PC-3 (cell line): ENCODE measurements around the gene METTL9. TPM values are rescaled to one million over a fixed set of nuclear protein-coding genes. Genes with fewer than 3 reads are reported as not detected.

Experiments
- ATAC-seq: fragments of 200-7000 bp; cut with Tn5 transposase; 2 replicates; pipeline ENCODE4 v1.9.1; 2020; ENCODE audit warnings: mild to moderate bottlenecking, moderate library complexity
- BruUV-seq: library from RNA; stranded (reverse); fragments of 400-500 nt; replicated peaks from 2 replicates; lab custom pipeline; 2021; lab: Mats Ljungman, UMichigan
- CTCF ChIA-PET: fragments of 300-600 bp; sonication (Branson Sonifier 250); formaldehyde crosslinking; loops from one replicate; lab custom pipeline; 2022; ENCODE audit warnings: antibody characterized with exemption; lab: Charles Lee
- POLR2A ChIA-PET: fragments of 300-600 bp; sonication (Branson Sonifier 250); formaldehyde crosslinking; loops from one replicate; lab custom pipeline; 2022; ENCODE audit warnings: antibody characterized with exemption; ENCODE audit not compliant: unreplicated experiment; lab: Charles Lee
- DNase-seq: peaks from one replicate; pipeline ENCODE4 v3.0.0-alpha.2; 2015
- H2AFZ ChIP-seq: fragments of 300-600 bp; sonication (generic); 2 replicates; pipeline ENCODE4 v1.6.0; 2016; ENCODE audit warnings: antibody characterized with exemption, low read length
- H3F3A ChIP-seq: fragments of 300-600 bp; sonication (generic); one replicate; pipeline ENCODE4 v1.6.0; 2017; ENCODE audit warnings: antibody characterized with exemption, low read length, control low read depth, mild to moderate bottlenecking; ENCODE audit not compliant: unreplicated experiment
- H3K27ac ChIP-seq: fragments of 300-600 bp; sonication (generic); 2 replicates; pipeline ENCODE4 v1.5.1; 2016; ENCODE audit warnings: mild to moderate bottlenecking, low read length
- H3K27me3 ChIP-seq: fragments of 300-600 bp; sonication (generic); 2 replicates; pipeline ENCODE4 v1.6.1; 2016; ENCODE audit warnings: low read length, mixed read lengths
- H3K36me3 ChIP-seq: fragments of 300-600 bp; sonication (generic); 2 replicates; pipeline ENCODE4 v1.6.1; 2016; ENCODE audit warnings: low read depth, mixed run types, low read length, mixed read lengths
- H3K4me1 ChIP-seq: fragments of 300-600 bp; sonication (generic); 2 replicates; pipeline ENCODE4 v1.5.1; 2016; ENCODE audit warnings: low read length; ENCODE audit not compliant: insufficient read depth
- H3K4me2 ChIP-seq: fragments of 300-600 bp; sonication (generic); 2 replicates; pipeline ENCODE4 v1.6.0; 2016; ENCODE audit warnings: low read length
- H3K4me3 ChIP-seq: fragments of 300-600 bp; sonication (generic); 2 replicates; pipeline ENCODE4 v1.5.1; 2016; ENCODE audit warnings: mild to moderate bottlenecking, low read length, mixed read lengths
- H3K79me2 ChIP-seq: fragments of 300-600 bp; sonication (generic); 2 replicates; pipeline ENCODE4 v1.6.1; 2017; ENCODE audit warnings: low read length, mixed read lengths
- H3K9ac ChIP-seq: fragments of 300-600 bp; sonication (generic); 2 replicates; pipeline ENCODE4 v1.6.0; 2016; ENCODE audit warnings: mild to moderate bottlenecking, low read length
- H3K9me2 ChIP-seq: fragments of 300-600 bp; sonication (generic); replicated peaks from 2 replicates; pipeline ENCODE4 v1.6.1; 2016; ENCODE audit warnings: mixed run types, low read length, mixed read lengths
- H3K9me3 ChIP-seq: fragments of 300-600 bp; sonication (generic); 2 replicates; pipeline ENCODE4 v1.6.1; 2016; ENCODE audit warnings: low read length, mixed read lengths
- H4K20me1 ChIP-seq: fragments of 300-600 bp; sonication (generic); 2 replicates; pipeline ENCODE4 v1.6.1; 2016; ENCODE audit warnings: low read length, mixed read lengths
- EZH2 ChIP-seq: fragments of 300-600 bp; sonication (generic); IDR thresholded peaks from one replicate; pipeline ENCODE4 v1.6.1; 2017; ENCODE audit warnings: antibody characterized with exemption, mild to moderate bottlenecking, low read length; ENCODE audit not compliant: unreplicated experiment
- EZH2phosphoT487 ChIP-seq: fragments of 300-600 bp; sonication (generic); IDR thresholded peaks from 2 replicates; pipeline ENCODE4 v1.6.1; 2018; ENCODE audit warnings: mild to moderate bottlenecking, antibody characterized with exemption, low read length, borderline replicate concordance
- intact Hi-C: fragments of 100-400 bp; cut with micrococcal nuclease; formaldehyde crosslinking; loops from 2 replicates; pipeline ENCODE4 v1.9.0; 2023
- total RNA-seq: library from RNA; depleted of rRNA; stranded (reverse); fragments of >200 nt; gene quantifications from 2 replicates; pipeline ENCODE4 v1.2.3, GENCODE V29; 2014
- TF ChIP-seq, protein P1 (sequence below): fragments of 300-600 bp; sonication (generic); conservative IDR thresholded peaks from 2 replicates; pipeline ENCODE4 v1.5.1; 2017; ENCODE audit warnings: antibody characterized with exemption, low read depth, mild to moderate bottlenecking, low read length

The METTL9 gene
- total RNA-seq, 1 experiment from 2014 or later: 133 TPM

DNA sequence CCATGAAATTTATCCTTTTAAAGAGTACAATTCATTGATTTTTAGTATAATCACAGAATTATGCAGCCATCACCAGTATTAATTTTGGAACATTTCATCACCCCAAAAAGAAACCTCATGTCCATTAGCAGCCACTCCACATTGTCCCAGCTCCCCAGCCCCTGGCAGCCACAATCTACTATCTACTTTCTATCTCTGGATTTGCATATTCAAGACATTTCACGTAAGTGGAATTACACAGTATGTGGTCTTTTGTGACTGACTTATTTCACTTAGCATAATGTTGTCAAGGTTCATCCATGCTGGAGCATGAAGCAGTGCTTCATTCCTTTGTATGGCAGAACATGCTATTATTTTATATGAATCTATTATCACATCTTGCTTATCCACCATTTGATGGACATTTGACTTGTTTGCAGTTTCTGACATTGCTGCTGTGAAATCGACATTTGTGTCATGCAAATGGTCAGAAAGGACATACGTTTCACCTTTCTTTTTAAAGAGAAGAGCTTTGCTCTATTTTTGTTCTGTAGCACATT is 10.7 kb downstream of the METTL9 start:
- DNase-seq: no peak
- H3K9me3 ChIP-seq: no peaks in the 10 kb centered on the region
- H3K27me3 ChIP-seq: no peaks in the 10 kb centered on the region
- H3K27ac ChIP-seq: no peak overlapping the region
- 0 out of 2 replicates have a peak, but pooled peaks cover 11% of the 10 kb centered on the region for H4K20me1 ChIP-seq
- CTCF ChIA-PET: no interaction called here
- TF ChIP-seq EZH2phosphoT487: no peak
- TF ChIP-seq, protein P1, sequence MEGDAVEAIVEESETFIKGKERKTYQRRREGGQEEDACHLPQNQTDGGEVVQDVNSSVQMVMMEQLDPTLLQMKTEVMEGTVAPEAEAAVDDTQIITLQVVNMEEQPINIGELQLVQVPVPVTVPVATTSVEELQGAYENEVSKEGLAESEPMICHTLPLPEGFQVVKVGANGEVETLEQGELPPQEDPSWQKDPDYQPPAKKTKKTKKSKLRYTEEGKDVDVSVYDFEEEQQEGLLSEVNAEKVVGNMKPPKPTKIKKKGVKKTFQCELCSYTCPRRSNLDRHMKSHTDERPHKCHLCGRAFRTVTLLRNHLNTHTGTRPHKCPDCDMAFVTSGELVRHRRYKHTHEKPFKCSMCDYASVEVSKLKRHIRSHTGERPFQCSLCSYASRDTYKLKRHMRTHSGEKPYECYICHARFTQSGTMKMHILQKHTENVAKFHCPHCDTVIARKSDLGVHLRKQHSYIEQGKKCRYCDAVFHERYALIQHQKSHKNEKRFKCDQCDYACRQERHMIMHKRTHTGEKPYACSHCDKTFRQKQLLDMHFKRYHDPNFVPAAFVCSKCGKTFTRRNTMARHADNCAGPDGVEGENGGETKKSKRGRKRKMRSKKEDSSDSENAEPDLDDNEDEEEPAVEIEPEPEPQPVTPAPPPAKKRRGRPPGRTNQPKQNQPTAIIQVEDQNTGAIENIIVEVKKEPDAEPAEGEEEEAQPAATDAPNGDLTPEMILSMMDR: no peak
- POLR2A ChIA-PET: no interaction called here
- H2AFZ ChIP-seq: no peak overlapping the region
- ATAC-seq: no peak
- no peak overlapping the region for H3K4me2 ChIP-seq
- H3K4me3 ChIP-seq: no peak overlapping the region
- peaks cover 4% of the 10 kb centered on the region; the same call in 1 of the 2 replicates for H3K36me3 ChIP-seq
- H3K4me1 ChIP-seq: peaks cover 39% of the 10 kb centered on the region
- intact Hi-C loops: no loop called here
- H3K79me2 ChIP-seq: peaks cover 100% of the 10 kb centered on the region
- no peaks in the 10 kb centered on the region for H3F3A ChIP-seq
- no TSS peak for BruUV-seq
- H3K9ac ChIP-seq: no peak overlapping the region
- no peaks in the 10 kb centered on the region for H3K9me2 ChIP-seq

GRCh38 chr16:21610766-21611165 is 11.4 kb downstream of the METTL9 start:
- DNase-seq (no peak), ATAC-seq (no peak)
- Histone ChIP-seq H3K9me3 (no peaks in the 10 kb centered on the region), H2AFZ (no peak overlapping the region), H3K79me2 (peaks cover 100% of the 10 kb centered on the region), H3K4me3 (no peak overlapping the region), H4K20me1 (0 out of 2 replicates have a peak, but pooled peaks cover 11% of the 10 kb centered on the region), H3K27ac (no peak overlapping the region), H3F3A (no peaks in the 10 kb centered on the region), H3K4me1 (peaks cover 32% of the 10 kb centered on the region), H3K9ac (no peak overlapping the region), H3K4me2 (no peak overlapping the region), H3K9me2 (no peaks in the 10 kb centered on the region), H3K27me3 (no peaks in the 10 kb centered on the region), H3K36me3 (peaks cover 4% of the 10 kb centered on the region; the same call in 1 of the 2 replicates)
- BruUV-seq: no TSS peak
- intact Hi-C loops: no loop called here
- ChIA-PET CTCF (no interaction called here), POLR2A (no interaction called here)
- no peak for TF ChIP-seq EZH2phosphoT487
- no peak for TF ChIP-seq EZH2
- TF ChIP-seq, protein P1: no peak

DNA sequence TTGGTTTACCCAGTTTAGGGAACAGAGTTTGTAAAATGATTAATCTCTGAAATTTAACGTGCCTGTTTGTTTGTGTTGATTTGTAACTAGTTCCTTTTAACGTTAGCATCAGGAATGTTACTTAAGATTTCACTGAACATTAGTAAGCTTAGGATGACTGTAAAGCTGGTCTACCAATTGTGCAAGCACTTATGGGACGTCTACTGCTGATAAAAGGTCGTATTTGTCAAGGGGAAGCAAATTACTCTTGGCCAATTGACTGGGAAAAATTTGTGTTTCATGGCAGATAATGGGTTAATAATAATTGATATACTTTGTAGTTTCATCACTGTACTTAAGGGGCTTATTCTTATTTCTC is 11.8 kb downstream of the METTL9 start:
- Histone ChIP-seq H3K27me3 (no peaks in the 10 kb centered on the region), H4K20me1 (0 out of 2 replicates have a peak, but pooled peaks cover 11% of the 10 kb centered on the region), H3K4me3 (no peak overlapping the region), H3K27ac (no peak overlapping the region), H3K4me1 (peaks cover 31% of the 10 kb centered on the region), H3F3A (no peaks in the 10 kb centered on the region), H3K9me3 (no peaks in the 10 kb centered on the region), H3K79me2 (peaks cover 100% of the 10 kb centered on the region), H2AFZ (no peak overlapping the region), H3K36me3 (peaks cover 4% of the 10 kb centered on the region; the same call in 1 of the 2 replicates), H3K9ac (no peak overlapping the region), H3K4me2 (no peak overlapping the region), H3K9me2 (no peaks in the 10 kb centered on the region)
- intact Hi-C loops: no loop called here
- TF ChIP-seq EZH2 (no peak), EZH2phosphoT487 (no peak)
- TF ChIP-seq, protein P1: no peak
- no peak for ATAC-seq
- BruUV-seq: no TSS peak
- CTCF ChIA-PET: no interaction called here
- POLR2A ChIA-PET: interaction anchor here (0.6 kb wide), 1 partner anchor 12 kb away, joined by 9 read pairs; the partner anchor contains the start of gene METTL9
- peak; percentile 11 for DNase-seq
